Spleen (tissue), 11 donors: Measurements from ENCODE around the gene RALBP1. TPM values are rescaled to one million over a fixed set of nuclear protein-coding genes. Genes with fewer than 3 reads are reported as not detected.

Experiments used
- DNase-seq: peaks from one replicate; pipeline ENCODE4 v3.0.0-alpha.2; 2020
- H3K27ac ChIP-seq, 8 donors: fragments of 200-600 bp; sonication (generic) in 7 of 8; 1 replicate in 4 of 8; 2 replicates in 4 of 8; pipeline versions ENCODE4 v1.5.0 to v1.8.0; 2016 to 2021; ENCODE audit warnings: inconsistent platforms in 4 of 8, mild to moderate bottlenecking in 4 of 8, moderate library complexity in 1 of 8
- H3K27me3 ChIP-seq, 7 donors: fragments of 200-600 bp; sonication (generic) in 6 of 7; replicated peaks in 1 of 7; 1 replicate in 4 of 7; 2 replicates in 3 of 7; pipeline versions ENCODE4 v1.5.0 to v1.8.0; 2016 to 2021; ENCODE audit warnings: inconsistent platforms in 3 of 7, mild to moderate bottlenecking in 1 of 7
- H3K36me3 ChIP-seq, 6 donors: fragments of 200-600 bp; sonication (generic) in 5 of 6; 1 replicate in 4 of 6; 2 replicates in 2 of 6; pipeline versions ENCODE4 v1.5.0 to v1.8.0; 2016 to 2021; ENCODE audit warnings: inconsistent platforms in 2 of 6
- H3K4me1 ChIP-seq, 6 donors: fragments of 200-600 bp; sonication (generic) in 5 of 6; 1 replicate in 3 of 6; 2 replicates in 3 of 6; pipeline versions ENCODE4 v1.5.0 to v1.8.0; 2016 to 2021; ENCODE audit warnings: inconsistent platforms in 3 of 6
- H3K4me3 ChIP-seq, 8 donors: fragments of 200-600 bp; sonication (generic) in 7 of 8; 1 replicate in 4 of 8; 2 replicates in 4 of 8; pipeline versions ENCODE4 v1.5.0 to v1.8.0; 2016 to 2021; ENCODE audit warnings: inconsistent platforms in 4 of 8, mild to moderate bottlenecking in 4 of 8, moderate library complexity in 2 of 8
- H3K9me3 ChIP-seq, 8 donors: fragments of 200-600 bp; sonication (generic) in 7 of 8; 1 replicate in 4 of 8; 2 replicates in 4 of 8; pipeline versions ENCODE4 v1.5.0 to v1.8.0; 2016 to 2021; ENCODE audit warnings: inconsistent platforms in 4 of 8
- CTCF ChIP-seq, 11 experiments: fragments of 200-600 bp in 7 of 11; fragments of 450-650 bp in 4 of 11; sonication (generic) in 4 of 11; IDR thresholded peaks in 8 of 11; conservative IDR thresholded peaks in 3 of 11; 1 replicate in 7 of 11; 2 replicates in 4 of 11; pipeline versions ENCODE4 v1.4.0 to v1.8.0; 2016 to 2021; ENCODE audit warnings: antibody characterized with exemption in 11 of 11, inconsistent platforms in 4 of 11, mild to moderate bottlenecking in 1 of 11
- POLR2A ChIP-seq, 3 donors: fragments of 450-650 bp; IDR thresholded peaks; one replicate each; pipeline ENCODE4 v1.5.1; 2017; ENCODE audit warnings: antibody characterized with exemption in 3 of 3, mild to moderate bottlenecking in 1 of 3
- POLR2AphosphoS5 ChIP-seq, 3 donors: sonication (generic); formaldehyde crosslinking; IDR thresholded peaks; one replicate each; pipeline ENCODE4 v1.5.1; 2017; ENCODE audit warnings: antibody characterized with exemption in 3 of 3
- WGBS, 5 donors: extraction: QIAGEN DNeasy Blood & Tissue Kit in 3 of 5; methylation state at CpG; one replicate each; pipeline versions ENCODE4 v1.1.5 to v1.1.7; 2013 to 2018; 5-methylcytosine and 5-hydroxymethylcytosine counted together
- intact Hi-C: fragments of 100-400 bp; cut with DNase I; formaldehyde crosslinking; loops from one replicate; pipeline ENCODE4 v1.15.0; 2023; ENCODE audit warnings: low total_unique reads
- polyA plus RNA-seq, 3 donors: library from polyadenylated mRNA; stranded (reverse); fragments of 200-250 nt; gene quantifications; one replicate each; pipeline ENCODE4 v1.2.1, GENCODE V29; 2013
- total RNA-seq, 7 donors: library from RNA; depleted of rRNA in 3 of 7; stranded (reverse); fragments of >200 nt in 3 of 7; fragmentation: NEBNext Ultra II Directional in 4 of 7; extraction: Animal tissue kit (Norgen Biotek cat#: 25700) in 4 of 7; gene quantifications; one replicate each; pipeline versions ENCODE4 v1.1.0 to v1.2.1, GENCODE V29; 2016 to 2021
- donor health status: healthy with polysubstance abuse.
- donor health status: DM: no; HTN: no; CAD: no; lungs with moderate emphysema.
- donor health status: DM: no; HTN: no; CAD: no.
- donor health status: Bipolar disorder and iron deficiency.
- donor health status: healthy.
- donor health status: DM: no; HTN: no; CAD: no.
- donor health status: DM: yes; HTN: yes; CAD: no.

RALBP1 gene
- total and polyA plus RNA-seq, 10 donors: 13.6 to 76.4 (median 50.0) TPM

GRCh38 chr18:9494778-9495331 is 19.5 kb downstream of the RALBP1 start:
- H3K27ac ChIP-seq: peak overlapping the region in 1 of 8 donors; percentile 16
- H3K27me3 ChIP-seq: no peaks in the 10 kb centered on the region
- peaks cover 0 to 3% (median 0%) of the 10 kb centered on the region in 8 donors for H3K9me3 ChIP-seq
- H3K4me3 ChIP-seq: no peak overlapping the region
- H3K36me3 ChIP-seq: peaks cover 0 to 11% (median 0%) of the 10 kb centered on the region in 6 donors
- intact Hi-C loops: no loop called here
- TF ChIP-seq POLR2AphosphoS5 (IDR thresholded peaks at IDR 0.05) (no peak), CTCF (IDR thresholded peaks at IDR 0.05 in 8 of 11, conservative IDR thresholded peaks at IDR 0.05 in 3 of 11) (no peak), POLR2A (IDR thresholded peaks at IDR 0.05) (no peak)
- DNase-seq: no peak
- 63 to 73% (median 66%) methylated on average over 9 of the region's 9 CpGs for WGBS, 5 donors
- peaks cover 6 to 39% (median 18%) of the 10 kb centered on the region in 6 donors for H3K4me1 ChIP-seq

- H3K27me3 ChIP-seq: no peaks in the 10 kb centered on the region
- intact Hi-C loops: no loop called here
- H3K4me1 ChIP-seq: peaks cover 6 to 34% (median 17%) of the 10 kb centered on the region in 6 donors
- no peak overlapping the region for H3K27ac ChIP-seq
- no peak for TF ChIP-seq POLR2A (IDR thresholded peaks at IDR 0.05)
- TF ChIP-seq POLR2AphosphoS5 (IDR thresholded peaks at IDR 0.05): no peak
- no peak for TF ChIP-seq CTCF (IDR thresholded peaks at IDR 0.05 in 8 of 11, conservative IDR thresholded peaks at IDR 0.05 in 3 of 11)
- 88 to 92% (median 89%) methylated on average over 1 of the region's 1 CpG for WGBS, 5 donors
- peaks cover 0 to 1% (median 0%) of the 10 kb centered on the region in 8 donors for H3K9me3 ChIP-seq
- DNase-seq: no peak
- no peak overlapping the region for H3K4me3 ChIP-seq
- H3K36me3 ChIP-seq: peaks cover 0 to 15% (median 0%) of the 10 kb centered on the region in 6 donors
Observed at GRCh38 chr18:9495465-9495864, 20.2 kb downstream of the RALBP1 start.

- Histone ChIP-seq H3K4me3 (no peak overlapping the region), H3K27ac (no peak overlapping the region), H3K36me3 (peaks cover 0 to 21% (median 0%) of the 10 kb centered on the region in 6 donors), H3K9me3 (no peaks in the 10 kb centered on the region), H3K27me3 (no peaks in the 10 kb centered on the region), H3K4me1 (peaks cover 6 to 34% (median 17%) of the 10 kb centered on the region in 6 donors)
- intact Hi-C loops: no loop called here
- TF ChIP-seq POLR2A (IDR thresholded peaks at IDR 0.05) (no peak), CTCF (IDR thresholded peaks at IDR 0.05 in 8 of 11, conservative IDR thresholded peaks at IDR 0.05 in 3 of 11) (no peak), POLR2AphosphoS5 (IDR thresholded peaks at IDR 0.05) (no peak)
- WGBS, 5 donors: 92 to 94% (median 92%) methylated on average over 6 of the region's 6 CpGs
- DNase-seq: no peak
Observed at GRCh38 chr18:9495916-9496705, 20.8 kb downstream of the RALBP1 start.
